Upper lobe of right lung (tissue), 1 donor: ENCODE results near the gene CCM2L. TPM values are rescaled to one million over a fixed set of nuclear protein-coding genes. Genes with fewer than 3 reads are reported as not detected.

Experiments used
- ATAC-seq: fragments of 200-7000 bp; cut with Tn5 transposase; one replicate; pipeline ENCODE4 v1.9.1; 2020; ENCODE audit warnings: mild to moderate bottlenecking, moderate library complexity
- DNase-seq: peaks from one replicate; pipeline ENCODE4 v3.0.0-alpha.2; 2020
- H3K27ac ChIP-seq: fragments of 200-600 bp; one replicate; pipeline ENCODE4 v1.8.0; 2022
- H3K27me3 ChIP-seq: fragments of 200-600 bp; one replicate; pipeline ENCODE4 v1.8.0; 2022; ENCODE audit warnings: mild to moderate bottlenecking
- H3K36me3 ChIP-seq: fragments of 200-600 bp; one replicate; pipeline ENCODE4 v1.8.0; 2022
- H3K4me1 ChIP-seq: fragments of 200-600 bp; one replicate; pipeline ENCODE4 v1.8.0; 2022
- H3K4me3 ChIP-seq: fragments of 200-600 bp; one replicate; pipeline ENCODE4 v1.8.0; 2022; ENCODE audit warnings: mild to moderate bottlenecking
- H3K9me3 ChIP-seq: fragments of 200-600 bp; one replicate; pipeline ENCODE4 v1.8.0; 2022
- CTCF ChIP-seq: fragments of 200-600 bp; IDR thresholded peaks from one replicate; pipeline ENCODE4 v1.8.0; 2022; ENCODE audit warnings: antibody characterized with exemption
- intact Hi-C: fragments of 100-400 bp; cut with DNase I; formaldehyde crosslinking; loops from one replicate; pipeline ENCODE4 v1.11.0; 2022
- total RNA-seq: library from RNA; stranded (reverse); fragmentation: NEBNext Ultra II Directional; extraction: Animal tissue kit (Norgen Biotek cat#: 25700); gene quantifications from one replicate; pipeline ENCODE4 v1.2.1, GENCODE V29; 2021
- donor health status: DM: no; HTN: yes; CAD: no; lungs with severe emphysema.

Gene CCM2L
- total RNA-seq, 1 donor from 2014 or later, result 23.2 TPM

GRCh38 chr20:32056708-32057483 is 46.7 kb downstream of the CCM2L start:
- no peaks in the 10 kb centered on the region for H3K9me3 ChIP-seq
- H3K27me3 ChIP-seq, result peaks cover 35% of the 10 kb centered on the region
- intact Hi-C loops, result no loop called here

GRCh38 chr20:32057656-32058184 is 47.5 kb downstream of the CCM2L start:
- H3K27ac ChIP-seq, result no peak overlapping the region

More at GRCh38 chr20:32056708-32057483, 46.7 kb downstream of the CCM2L start:
- Histone ChIP-seq H3K4me1 (peaks cover 10% of the 10 kb centered on the region), H3K27ac (no peak overlapping the region), H3K36me3 (no peaks in the 10 kb centered on the region), H3K4me3 (no peak overlapping the region)
- no peak for TF ChIP-seq CTCF
- peak; percentile 56 for ATAC-seq
- DNase-seq, result no peak

GRCh38 chr20:32059189-32059588 is 49.0 kb downstream of the CCM2L start:
- ATAC-seq (no peak), DNase-seq (no peak)
- no peak overlapping the region for H3K4me3 ChIP-seq
- H3K27ac ChIP-seq, result no peak overlapping the region
- H3K4me1 ChIP-seq, result no peaks in the 10 kb centered on the region
- peaks cover 12% of the 10 kb centered on the region for H3K27me3 ChIP-seq
- TF ChIP-seq CTCF, result no peak
- H3K9me3 ChIP-seq, result no peaks in the 10 kb centered on the region
- no peaks in the 10 kb centered on the region for H3K36me3 ChIP-seq
- intact Hi-C loops, result no loop called here

More at GRCh38 chr20:32057656-32058184, 47.5 kb downstream of the CCM2L start:
- no peak for TF ChIP-seq CTCF
- Histone ChIP-seq H3K27me3 (peaks cover 26% of the 10 kb centered on the region), H3K4me1 (peaks cover 2% of the 10 kb centered on the region), H3K9me3 (no peaks in the 10 kb centered on the region), H3K4me3 (no peak overlapping the region), H3K36me3 (no peaks in the 10 kb centered on the region)
- ATAC-seq (no peak), DNase-seq (no peak)
- intact Hi-C loops, result no loop called here

- no peaks in the 10 kb centered on the region for H3K4me1 ChIP-seq
- peak; percentile 94 for ATAC-seq
- peak; percentile 86 for DNase-seq
- H3K27me3 ChIP-seq, result no peaks in the 10 kb centered on the region
- no peaks in the 10 kb centered on the region for H3K36me3 ChIP-seq
- intact Hi-C loops, result no loop called here
- no peak overlapping the region for H3K27ac ChIP-seq
- H3K9me3 ChIP-seq, result no peaks in the 10 kb centered on the region
- no peak overlapping the region for H3K4me3 ChIP-seq
- no peak for TF ChIP-seq CTCF
Observed at GRCh38 chr20:32062776-32063170, 52.5 kb downstream of the CCM2L start.

- DNase-seq (no peak), ATAC-seq (peak; percentile 39)
- H3K9me3 ChIP-seq, result no peaks in the 10 kb centered on the region
- H3K27ac ChIP-seq, result peak overlapping the region; percentile 2
- no peak for TF ChIP-seq CTCF
- intact Hi-C loops, result no loop called here
- no peaks in the 10 kb centered on the region for H3K36me3 ChIP-seq
- no peaks in the 10 kb centered on the region for H3K27me3 ChIP-seq
- peak overlapping the region; percentile 8 for H3K4me3 ChIP-seq
- no peaks in the 10 kb centered on the region for H3K4me1 ChIP-seq
Observed at GRCh38 chr20:32063695-32064094, 53.5 kb downstream of the CCM2L start.
